Spleen (tissue), 11 donors: ENCODE measurements around the gene SIM2. TPM values are rescaled to one million over a fixed set of nuclear protein-coding genes. Genes with fewer than 3 reads are reported as not detected.

ENCODE experiments used
- DNase-seq: peaks from one replicate; pipeline ENCODE4 v3.0.0-alpha.2; 2020
- H3K27ac ChIP-seq, 8 donors: fragments of 200-600 bp; sonication (generic) in 7 of 8; 1 replicate in 4 of 8; 2 replicates in 4 of 8; pipeline versions ENCODE4 v1.5.0 to v1.8.0; 2016 to 2021; ENCODE audit warnings: inconsistent platforms in 4 of 8, mild to moderate bottlenecking in 4 of 8, moderate library complexity in 1 of 8
- H3K27me3 ChIP-seq, 7 donors: fragments of 200-600 bp; sonication (generic) in 6 of 7; replicated peaks in 1 of 7; 1 replicate in 4 of 7; 2 replicates in 3 of 7; pipeline versions ENCODE4 v1.5.0 to v1.8.0; 2016 to 2021; ENCODE audit warnings: inconsistent platforms in 3 of 7, mild to moderate bottlenecking in 1 of 7
- H3K36me3 ChIP-seq, 6 donors: fragments of 200-600 bp; sonication (generic) in 5 of 6; 1 replicate in 4 of 6; 2 replicates in 2 of 6; pipeline versions ENCODE4 v1.5.0 to v1.8.0; 2016 to 2021; ENCODE audit warnings: inconsistent platforms in 2 of 6
- H3K4me1 ChIP-seq, 6 donors: fragments of 200-600 bp; sonication (generic) in 5 of 6; 1 replicate in 3 of 6; 2 replicates in 3 of 6; pipeline versions ENCODE4 v1.5.0 to v1.8.0; 2016 to 2021; ENCODE audit warnings: inconsistent platforms in 3 of 6
- H3K4me3 ChIP-seq, 8 donors: fragments of 200-600 bp; sonication (generic) in 7 of 8; 1 replicate in 4 of 8; 2 replicates in 4 of 8; pipeline versions ENCODE4 v1.5.0 to v1.8.0; 2016 to 2021; ENCODE audit warnings: inconsistent platforms in 4 of 8, mild to moderate bottlenecking in 4 of 8, moderate library complexity in 2 of 8
- H3K9me3 ChIP-seq, 8 donors: fragments of 200-600 bp; sonication (generic) in 7 of 8; 1 replicate in 4 of 8; 2 replicates in 4 of 8; pipeline versions ENCODE4 v1.5.0 to v1.8.0; 2016 to 2021; ENCODE audit warnings: inconsistent platforms in 4 of 8
- CTCF ChIP-seq, 11 experiments: fragments of 200-600 bp in 7 of 11; fragments of 450-650 bp in 4 of 11; sonication (generic) in 4 of 11; IDR thresholded peaks in 8 of 11; conservative IDR thresholded peaks in 3 of 11; 1 replicate in 7 of 11; 2 replicates in 4 of 11; pipeline versions ENCODE4 v1.4.0 to v1.8.0; 2016 to 2021; ENCODE audit warnings: antibody characterized with exemption in 11 of 11, inconsistent platforms in 4 of 11, mild to moderate bottlenecking in 1 of 11
- POLR2A ChIP-seq, 3 donors: fragments of 450-650 bp; IDR thresholded peaks; one replicate each; pipeline ENCODE4 v1.5.1; 2017; ENCODE audit warnings: antibody characterized with exemption in 3 of 3, mild to moderate bottlenecking in 1 of 3
- POLR2AphosphoS5 ChIP-seq, 3 donors: sonication (generic); formaldehyde crosslinking; IDR thresholded peaks; one replicate each; pipeline ENCODE4 v1.5.1; 2017; ENCODE audit warnings: antibody characterized with exemption in 3 of 3
- WGBS, 5 donors: extraction: QIAGEN DNeasy Blood & Tissue Kit in 3 of 5; methylation state at CpG; one replicate each; pipeline versions ENCODE4 v1.1.5 to v1.1.7; 2013 to 2018; 5-methylcytosine and 5-hydroxymethylcytosine counted together
- intact Hi-C: fragments of 100-400 bp; cut with DNase I; formaldehyde crosslinking; loops from one replicate; pipeline ENCODE4 v1.15.0; 2023; ENCODE audit warnings: low total_unique reads
- polyA plus RNA-seq, 3 donors: library from polyadenylated mRNA; stranded (reverse); fragments of 200-250 nt; gene quantifications; one replicate each; pipeline ENCODE4 v1.2.1, GENCODE V29; 2013
- total RNA-seq, 7 donors: library from RNA; depleted of rRNA in 3 of 7; stranded (reverse); fragments of >200 nt in 3 of 7; fragmentation: NEBNext Ultra II Directional in 4 of 7; extraction: Animal tissue kit (Norgen Biotek cat#: 25700) in 4 of 7; gene quantifications; one replicate each; pipeline versions ENCODE4 v1.1.0 to v1.2.1, GENCODE V29; 2016 to 2021
- donor health status: healthy with polysubstance abuse.
- donor health status: DM: no; HTN: no; CAD: no; lungs with moderate emphysema.
- donor health status: DM: no; HTN: no; CAD: no.
- donor health status: Bipolar disorder and iron deficiency.
- donor health status: healthy.
- donor health status: DM: no; HTN: no; CAD: no.
- donor health status: DM: yes; HTN: yes; CAD: no.

Gene SIM2
- total and polyA plus RNA-seq, 10 donors, result not detected

GRCh38 chr21:36694031-36694515 lies 4.8 kb upstream of the SIM2 start:
- peaks cover 8 to 50% (median 35%) of the 10 kb centered on the region in 6 donors for H3K4me1 ChIP-seq
- peaks cover 22 to 100% (median 98%) of the 10 kb centered on the region in 7 donors for H3K27me3 ChIP-seq
- no peak for DNase-seq
- H3K27ac ChIP-seq, result no peak overlapping the region
- TF ChIP-seq POLR2AphosphoS5 (IDR thresholded peaks at IDR 0.05) (no peak), POLR2A (IDR thresholded peaks at IDR 0.05) (no peak)
- intact Hi-C loops, result no loop called here
- 10 to 14% (median 11%) methylated on average over 14 of the region's 14 CpGs for WGBS, 5 donors
- H3K4me3 ChIP-seq, result no peak overlapping the region
- H3K9me3 ChIP-seq, result no peaks in the 10 kb centered on the region
- no peaks in the 10 kb centered on the region for H3K36me3 ChIP-seq

- peaks cover 15 to 57% (median 42%) of the 10 kb centered on the region in 6 donors for H3K4me1 ChIP-seq
- no peak overlapping the region for H3K4me3 ChIP-seq
- peaks cover 26 to 100% (median 100%) of the 10 kb centered on the region in 7 donors for H3K27me3 ChIP-seq
- no peak overlapping the region for H3K27ac ChIP-seq
- DNase-seq, result no peak
- intact Hi-C loops, result no loop called here
- H3K36me3 ChIP-seq, result no peaks in the 10 kb centered on the region
- no peaks in the 10 kb centered on the region for H3K9me3 ChIP-seq
- TF ChIP-seq CTCF (IDR thresholded peaks at IDR 0.05 in 8 of 11, conservative IDR thresholded peaks at IDR 0.05 in 3 of 11) (no peak), POLR2AphosphoS5 (IDR thresholded peaks at IDR 0.05) (no peak), POLR2A (IDR thresholded peaks at IDR 0.05) (no peak)
- 7 to 11% (median 9%) methylated on average over 18 to 19 of the region's 19 CpGs for WGBS, 5 donors
Observed at GRCh38 chr21:36694593-36695282, 4.2 kb upstream of the SIM2 start.

GRCh38 chr21:36695283-36695634 lies 3.7 kb upstream of the SIM2 start:
- intact Hi-C loops, result no loop called here
- no peak for DNase-seq
- H3K27ac ChIP-seq, result no peak overlapping the region
- H3K36me3 ChIP-seq, result no peaks in the 10 kb centered on the region
- peaks cover 30 to 100% (median 100%) of the 10 kb centered on the region in 7 donors for H3K27me3 ChIP-seq
- peaks cover 19 to 62% (median 47%) of the 10 kb centered on the region in 6 donors for H3K4me1 ChIP-seq
- 8 to 12% (median 11%) methylated on average over 5 of the region's 5 CpGs for WGBS, 5 donors
- H3K4me3 ChIP-seq, result no peak overlapping the region
- TF ChIP-seq POLR2A (IDR thresholded peaks at IDR 0.05), result no peak
- no peak for TF ChIP-seq CTCF (IDR thresholded peaks at IDR 0.05 in 8 of 11, conservative IDR thresholded peaks at IDR 0.05 in 3 of 11)
- TF ChIP-seq POLR2AphosphoS5 (IDR thresholded peaks at IDR 0.05), result no peak
- no peaks in the 10 kb centered on the region for H3K9me3 ChIP-seq

- DNase-seq, result no peak
- Histone ChIP-seq H3K27ac (no peak overlapping the region), H3K9me3 (no peaks in the 10 kb centered on the region), H3K27me3 (peaks cover 31 to 100% (median 100%) of the 10 kb centered on the region in 7 donors), H3K4me3 (no peak overlapping the region), H3K36me3 (no peaks in the 10 kb centered on the region), H3K4me1 (peaks cover 22 to 68% (median 52%) of the 10 kb centered on the region in 6 donors)
- TF ChIP-seq CTCF (IDR thresholded peaks at IDR 0.05 in 8 of 11, conservative IDR thresholded peaks at IDR 0.05 in 3 of 11) (no peak), POLR2AphosphoS5 (IDR thresholded peaks at IDR 0.05) (no peak), POLR2A (IDR thresholded peaks at IDR 0.05) (no peak)
- 10 to 16% (median 10%) methylated on average over 44 of the region's 44 CpGs for WGBS, 5 donors
- intact Hi-C loops, result no loop called here
Observed at GRCh38 chr21:36695671-36696389, 3.1 kb upstream of the SIM2 start.
